LNCaP clone FGC (cell line): ENCODE results near the gene GON7.
A peak's percentile ranks its signal among the peaks of the same experiment; 100 is the strongest.
"Not testable (repeated sequence)": the region's sequence is repeated elsewhere in the genome, so short reads cannot be mapped to it uniquely, and the experiment has no call there.

Experiments used
- DNase-seq: peaks from one replicate; pipeline ENCODE4 v3.0.0-alpha.2; 2011; ENCODE audit warnings: low read depth
- H3K4me3 ChIP-seq: 2 replicates; pipeline ENCODE4 v1.5.1; 2011; ENCODE audit warnings: mild to moderate bottlenecking, low read depth, low read length, control low read depth
- TF ChIP-seq, protein P1 (sequence below): IDR thresholded peaks from 2 replicates; pipeline ENCODE4 v1.5.1; 2012; ENCODE audit warnings: mild to moderate bottlenecking; ENCODE audit not compliant: control insufficient read depth, insufficient read depth; ENCODE audit errors: extremely low read depth

The GON7 gene

DNA sequence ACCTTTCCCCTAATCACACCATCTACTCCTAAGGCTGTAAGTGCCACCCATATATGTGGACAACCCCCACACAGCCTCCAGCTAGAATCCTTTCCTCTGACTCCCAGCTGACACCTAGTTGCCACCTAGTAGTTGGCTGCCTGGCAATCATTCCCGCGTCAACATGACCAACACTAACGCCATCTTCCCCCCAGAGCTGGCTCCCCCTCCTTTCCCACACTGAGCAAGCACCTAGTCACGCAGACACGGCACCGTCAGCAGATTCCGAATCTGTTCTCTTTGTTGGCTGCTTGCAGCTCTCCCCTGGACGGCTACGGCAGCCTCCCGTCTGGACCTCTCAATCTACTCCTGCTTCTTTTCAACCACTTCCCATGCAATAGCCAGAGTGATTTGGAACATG, 27.9 kb upstream of the GON7 start:
- TF ChIP-seq, protein P1, sequence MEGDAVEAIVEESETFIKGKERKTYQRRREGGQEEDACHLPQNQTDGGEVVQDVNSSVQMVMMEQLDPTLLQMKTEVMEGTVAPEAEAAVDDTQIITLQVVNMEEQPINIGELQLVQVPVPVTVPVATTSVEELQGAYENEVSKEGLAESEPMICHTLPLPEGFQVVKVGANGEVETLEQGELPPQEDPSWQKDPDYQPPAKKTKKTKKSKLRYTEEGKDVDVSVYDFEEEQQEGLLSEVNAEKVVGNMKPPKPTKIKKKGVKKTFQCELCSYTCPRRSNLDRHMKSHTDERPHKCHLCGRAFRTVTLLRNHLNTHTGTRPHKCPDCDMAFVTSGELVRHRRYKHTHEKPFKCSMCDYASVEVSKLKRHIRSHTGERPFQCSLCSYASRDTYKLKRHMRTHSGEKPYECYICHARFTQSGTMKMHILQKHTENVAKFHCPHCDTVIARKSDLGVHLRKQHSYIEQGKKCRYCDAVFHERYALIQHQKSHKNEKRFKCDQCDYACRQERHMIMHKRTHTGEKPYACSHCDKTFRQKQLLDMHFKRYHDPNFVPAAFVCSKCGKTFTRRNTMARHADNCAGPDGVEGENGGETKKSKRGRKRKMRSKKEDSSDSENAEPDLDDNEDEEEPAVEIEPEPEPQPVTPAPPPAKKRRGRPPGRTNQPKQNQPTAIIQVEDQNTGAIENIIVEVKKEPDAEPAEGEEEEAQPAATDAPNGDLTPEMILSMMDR: no peak
- no peak for DNase-seq
- H3K4me3 ChIP-seq: no peak overlapping the region

DNA sequence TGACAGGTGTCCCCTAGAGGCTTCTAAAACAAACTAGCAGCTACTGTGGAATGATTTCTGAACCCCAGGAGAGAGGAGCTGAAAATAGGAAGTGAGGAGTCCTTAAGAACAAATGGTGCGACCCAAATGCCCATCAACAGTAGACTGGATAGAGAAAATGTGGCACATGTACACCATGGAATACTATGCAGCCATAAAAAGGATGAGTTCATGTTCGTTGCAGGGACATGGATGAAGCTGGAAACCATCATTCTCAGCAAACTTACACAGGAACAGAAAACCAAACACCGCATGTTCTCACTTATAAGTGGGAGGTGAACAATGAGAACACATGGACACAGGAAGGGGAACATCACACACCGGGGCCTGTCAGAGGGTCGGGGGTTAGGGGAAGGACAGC, 26.2 kb upstream of the GON7 start:
- not testable (repeated sequence) for DNase-seq, H3K4me3 ChIP-seq

DNA sequence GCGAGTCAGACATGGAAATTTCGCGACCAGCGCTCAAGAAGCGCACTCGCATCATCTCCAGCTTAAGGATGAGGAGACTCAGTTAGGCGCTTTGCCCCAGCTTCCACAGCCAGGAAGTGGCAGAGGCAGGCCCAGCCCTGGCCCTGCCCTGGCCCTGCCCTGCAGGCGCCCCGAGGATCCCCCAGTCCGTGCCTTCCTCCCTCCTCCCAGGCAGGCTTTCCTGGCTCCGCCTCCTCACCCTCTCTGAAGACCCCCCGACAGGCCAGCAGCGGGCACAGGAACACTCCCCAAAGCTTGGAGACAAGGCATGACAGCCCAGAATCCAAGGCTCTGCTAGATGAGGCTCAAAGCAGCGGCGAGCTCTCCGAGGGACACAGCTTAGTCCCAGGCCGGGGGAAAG, 25.3 kb upstream of the GON7 start:
- TF ChIP-seq, protein P1: no peak
- DNase-seq: no peak
- no peak overlapping the region for H3K4me3 ChIP-seq

DNA sequence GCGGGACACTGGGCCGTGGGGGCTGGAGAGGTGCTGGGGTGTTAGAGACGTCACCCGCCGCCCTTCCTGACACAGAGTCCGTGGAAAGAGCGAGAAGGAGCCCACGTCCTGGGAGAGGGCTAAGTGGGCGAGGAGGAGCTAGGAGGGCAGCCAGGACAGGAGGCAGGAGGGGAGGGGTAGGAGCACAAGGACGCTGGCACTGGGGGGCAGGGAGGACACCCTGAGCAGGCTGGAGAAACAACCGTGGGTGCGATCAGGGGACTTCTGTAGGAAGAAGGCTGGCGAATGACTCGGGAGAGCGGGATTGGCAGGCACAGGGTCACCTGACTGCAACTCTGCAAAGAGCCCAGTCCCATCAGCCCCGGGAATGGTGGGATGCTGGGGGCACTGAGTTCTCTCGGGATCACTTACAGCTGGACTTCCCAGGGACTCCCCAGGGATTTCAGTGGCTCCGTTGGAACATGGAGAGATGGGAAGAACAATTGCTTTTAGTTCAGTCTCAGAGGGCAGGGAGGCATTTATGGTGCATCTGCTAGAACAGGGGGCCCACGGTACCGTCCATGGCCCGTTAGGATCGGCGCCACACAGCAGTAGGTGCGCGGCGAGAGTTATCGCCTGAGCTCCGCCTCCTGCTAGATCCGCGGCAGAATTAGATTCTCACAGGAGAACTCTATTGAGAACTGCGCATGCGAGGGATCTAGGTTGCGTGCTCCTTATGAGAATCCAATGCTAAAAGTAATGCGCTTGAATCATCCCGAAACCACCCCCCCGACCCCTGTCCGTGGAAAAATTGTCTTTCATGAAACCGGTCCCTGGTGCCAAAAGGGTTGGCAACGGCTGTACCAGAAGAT, 24.5 kb upstream of the GON7 start:
- DNase-seq: no peak
- TF ChIP-seq, protein P1: no peak
- peak overlapping the region; percentile 6; the same call in 1 of the 2 replicates for H3K4me3 ChIP-seq

DNA sequence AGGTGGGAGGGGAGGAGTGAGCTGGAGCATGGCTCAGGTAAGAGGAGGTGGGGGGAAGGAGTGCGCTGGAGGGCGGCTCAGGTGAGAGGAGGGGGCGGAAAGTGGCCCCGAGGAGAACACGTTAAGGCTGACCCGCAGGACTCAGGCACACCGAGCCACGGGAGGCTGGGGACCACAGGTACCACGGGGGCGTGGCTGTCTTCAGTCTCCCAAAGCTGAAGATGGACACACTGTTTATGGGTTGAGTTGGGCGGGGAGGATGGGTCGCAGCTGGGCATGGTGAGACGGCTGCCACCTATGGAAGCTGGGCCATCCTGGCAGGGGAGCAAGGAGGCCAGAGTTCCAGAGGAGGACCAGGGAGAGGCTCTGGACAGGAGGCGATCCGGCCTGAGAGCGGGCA, 23.7 kb upstream of the GON7 start:
- H3K4me3 ChIP-seq: no peak overlapping the region
- DNase-seq: no peak
- TF ChIP-seq, protein P1: no peak

DNA sequence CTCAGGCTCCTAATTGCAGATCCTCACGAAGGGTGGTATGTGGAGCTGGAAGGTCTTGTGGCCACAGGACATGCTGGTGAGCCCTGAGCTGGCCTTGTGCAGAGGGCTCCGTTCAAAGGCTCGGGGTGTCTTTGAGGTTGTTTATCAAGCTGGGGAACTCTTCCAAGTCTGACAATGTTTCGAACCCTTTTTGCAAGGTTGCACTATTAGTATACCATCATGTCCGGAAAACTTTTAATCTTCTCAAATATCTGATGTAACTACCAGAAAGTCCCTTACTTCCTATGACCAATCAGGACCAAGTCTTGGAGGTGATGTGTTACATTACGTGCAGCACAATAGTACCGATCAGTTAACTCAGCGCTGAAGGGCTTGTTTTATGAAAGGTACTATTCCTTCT, 21.7 kb upstream of the GON7 start:
- TF ChIP-seq, protein P1: no peak
- H3K4me3 ChIP-seq: no peak overlapping the region
- DNase-seq: no peak

DNA sequence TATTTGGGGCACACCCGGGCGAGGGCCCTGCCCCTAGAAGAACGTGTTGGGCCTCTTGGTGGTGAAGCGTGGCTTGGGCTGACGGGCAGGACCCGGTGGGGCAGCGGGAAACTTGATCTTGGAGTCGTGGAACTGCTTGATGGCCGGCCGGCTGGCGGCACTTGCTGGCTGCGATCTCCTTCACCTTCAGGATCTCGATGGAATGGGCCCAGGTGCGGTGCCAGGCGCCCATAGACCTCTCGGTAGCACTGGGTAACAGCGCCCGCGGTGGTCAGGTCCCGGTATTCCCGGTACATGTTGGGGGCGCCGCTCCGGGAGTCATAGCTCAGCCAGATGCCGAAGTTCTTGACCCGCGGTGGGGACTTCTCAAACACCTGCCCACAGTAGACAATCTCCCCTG, 16.7 kb upstream of the GON7 start:
- TF ChIP-seq, protein P1: no peak
- H3K4me3 ChIP-seq: no peak overlapping the region
- DNase-seq: no peak
